Measurements from ENCODE around the gene SAMD11.

- TF ChIP-seq CTCF (IDR thresholded peaks at IDR 0.05; ENCODE audit: low read depth, low read length, missing input control) (no peak), JUND (IDR thresholded peaks at IDR 0.05) (no peak), GABPA (IDR thresholded peaks at IDR 0.05 in 1 of 2, conservative IDR thresholded peaks at IDR 0.05 in 1 of 2) (no peak), EGR1 (IDR thresholded peaks at IDR 0.05; ENCODE audit: low read depth in 2 of 2) (no peak), HNF4G (IDR thresholded peaks at IDR 0.05) (no peak), TAF1 (conservative IDR thresholded peaks at IDR 0.05) (no peak)
These were observed 32.9 kb downstream of the SAMD11 start for GRCh38 chr1:956636-957035.
